ENCODE data around the gene PFKFB4. TPM values are rescaled to one million over a fixed set of nuclear protein-coding genes. Genes with fewer than 3 reads are reported as not detected.
A peak's percentile ranks its signal among the peaks of the same experiment; 100 is the strongest.

The PFKFB4 gene
- total and polyA plus RNA-seq, 2 of the 4 experiments (the other 2 are of a cell fraction), result 16.9 to 17.0 TPM

- peaks cover 29% of the 10 kb centered on the region for H3K9me1 ChIP-seq (ENCODE audit: insufficient read depth, low read length)
- CTCF ChIA-PET, result interaction anchor here (1.3 kb wide), 1 partner anchor 69 kb away, joined by 3 read pairs; no protein-coding TSS in a partner anchor
- H3K4ac ChIP-seq (ENCODE audit: low read depth, low read length), result no peak overlapping the region
- no peak overlapping the region for H3K4me2 ChIP-seq (ENCODE audit: low read depth, low read length)
- H4K20me1 ChIP-seq (ENCODE audit: insufficient read depth, low read length), result peaks cover 26% of the 10 kb centered on the region
- in situ Hi-C loops (cut with MboI; ENCODE audit: low sequenced_read_pairs), result no loop called here
- H3K4me1 ChIP-seq (ENCODE audit: control insufficient read depth, insufficient read depth, low read length), result peaks cover 30% of the 10 kb centered on the region
- no TSS peak for BruUV-seq (replicated peaks)
- H2BK5ac ChIP-seq (ENCODE audit: low read depth, low read length, poor library complexity, severe bottlenecking), result no peak overlapping the region
- no peaks in the 10 kb centered on the region for H3K27me3 ChIP-seq (ENCODE audit: control insufficient read depth, insufficient read depth, low read length)
- H2AK5ac ChIP-seq (ENCODE audit: low read depth, low read length), result no peak overlapping the region
- no peak overlapping the region for H4K91ac ChIP-seq (ENCODE audit: insufficient read depth, low read depth, low read length)
- no peak overlapping the region for H2BK120ac ChIP-seq (ENCODE audit: low read depth, low read length)
- no peak overlapping the region for H3K27ac ChIP-seq (ENCODE audit: insufficient read depth, low read length)
- no peak overlapping the region for H3K56ac ChIP-seq (ENCODE audit: extremely low read depth, insufficient read depth, low read length)
- H3K18ac ChIP-seq (ENCODE audit: low read depth, low read length), result no peak overlapping the region
- H2AFZ ChIP-seq (replicated peaks; ENCODE audit: low read length, poor library complexity), result no peak overlapping the region
- no peak overlapping the region for H3K9ac ChIP-seq (ENCODE audit: low read depth, low read length)
- TF ChIP-seq RCOR1 (IDR thresholded peaks at IDR 0.05; ENCODE audit: insufficient replicate concordance, low read length) (no peak), RFX5 (IDR thresholded peaks at IDR 0.05; ENCODE audit: low read depth, low read length) (no peak), ELK1 (IDR thresholded peaks at IDR 0.05; ENCODE audit: borderline replicate concordance, low read depth, low read length) (no peak), MXI1 (IDR thresholded peaks at IDR 0.05; ENCODE audit: borderline replicate concordance, low read depth, low read length) (no peak), POLR2A (IDR thresholded peaks at IDR 0.05; ENCODE audit: low read depth, low read length) (no peak), MAFK (IDR thresholded peaks at IDR 0.05; ENCODE audit: low read depth, low read length) (no peak), CHD1 (IDR thresholded peaks at IDR 0.05; ENCODE audit: low read depth, low read length) (no peak), NFE2L2 (IDR thresholded peaks at IDR 0.05; ENCODE audit: low read depth, low read length) (no peak), USF2 (IDR thresholded peaks at IDR 0.05; ENCODE audit: low read depth, low read length) (no peak), FOS (IDR thresholded peaks at IDR 0.05; ENCODE audit: low read depth, low read length) (no peak), MAZ (IDR thresholded peaks at IDR 0.05; ENCODE audit: borderline replicate concordance, low read depth, low read length) (no peak), RAD21 (IDR thresholded peaks at IDR 0.05; ENCODE audit: low read length) (no peak), SMC3 (IDR thresholded peaks at IDR 0.05; ENCODE audit: low read depth, low read length) (no peak), BHLHE40 (IDR thresholded peaks at IDR 0.05; ENCODE audit: low read depth, low read length) (no peak), CEBPB (IDR thresholded peaks at IDR 0.05; ENCODE audit: low read depth, low read length) (no peak)
- TF ChIP-seq, protein P1, sequence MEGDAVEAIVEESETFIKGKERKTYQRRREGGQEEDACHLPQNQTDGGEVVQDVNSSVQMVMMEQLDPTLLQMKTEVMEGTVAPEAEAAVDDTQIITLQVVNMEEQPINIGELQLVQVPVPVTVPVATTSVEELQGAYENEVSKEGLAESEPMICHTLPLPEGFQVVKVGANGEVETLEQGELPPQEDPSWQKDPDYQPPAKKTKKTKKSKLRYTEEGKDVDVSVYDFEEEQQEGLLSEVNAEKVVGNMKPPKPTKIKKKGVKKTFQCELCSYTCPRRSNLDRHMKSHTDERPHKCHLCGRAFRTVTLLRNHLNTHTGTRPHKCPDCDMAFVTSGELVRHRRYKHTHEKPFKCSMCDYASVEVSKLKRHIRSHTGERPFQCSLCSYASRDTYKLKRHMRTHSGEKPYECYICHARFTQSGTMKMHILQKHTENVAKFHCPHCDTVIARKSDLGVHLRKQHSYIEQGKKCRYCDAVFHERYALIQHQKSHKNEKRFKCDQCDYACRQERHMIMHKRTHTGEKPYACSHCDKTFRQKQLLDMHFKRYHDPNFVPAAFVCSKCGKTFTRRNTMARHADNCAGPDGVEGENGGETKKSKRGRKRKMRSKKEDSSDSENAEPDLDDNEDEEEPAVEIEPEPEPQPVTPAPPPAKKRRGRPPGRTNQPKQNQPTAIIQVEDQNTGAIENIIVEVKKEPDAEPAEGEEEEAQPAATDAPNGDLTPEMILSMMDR (conservative IDR thresholded peaks at IDR 0.05; ENCODE audit: low read depth, low read length), result no peak
- H2BK15ac ChIP-seq (ENCODE audit: low read depth, low read length), result no peak overlapping the region
- H3K4me3 ChIP-seq (ENCODE audit: insufficient read depth, low read depth, low read length), result no peak overlapping the region
- DNase-seq, result no peak
- H3K23ac ChIP-seq (ENCODE audit: low read depth, low read length), result no peak overlapping the region
- H2AK9ac ChIP-seq (replicated peaks; ENCODE audit: low read depth, low read length, poor library complexity), result peak overlapping the region; percentile 44
- peaks cover 76% of the 10 kb centered on the region for H3K36me3 ChIP-seq (ENCODE audit: control insufficient read depth, insufficient read depth, low read length)
- no peak overlapping the region for H2BK20ac ChIP-seq (ENCODE audit: low read depth, low read length)
- H4K8ac ChIP-seq (ENCODE audit: low read depth in 2 of 2, low read length in 2 of 2), result no peak overlapping the region
- peaks cover 20 to 78% of the 10 kb centered on the region in 2 experiments; a peak in 3 of 4 replicates for H3K79me1 ChIP-seq (ENCODE audit: low read depth in 1 of 2, low read length in 2 of 2)
- H3K9me3 ChIP-seq (ENCODE audit: control insufficient read depth, insufficient read depth, low read length), result no peaks in the 10 kb centered on the region
- POLR2A ChIA-PET (ENCODE audit: unreplicated experiment), result no interaction called here
- ATAC-seq (ENCODE audit: low read depth), result no peak
- no CpG with 5 or more reads among the region's 2 CpGs for WGBS, 2 experiments (ENCODE audit: extremely low coverage in 2 of 2, insufficient read length in 1 of 2)
- intact Hi-C loops (cut with micrococcal nuclease), result no loop called here
- dilution Hi-C loops (cut with HindIII; ENCODE audit: low sequenced_read_pairs, unreplicated experiment), result no loop called here
- no peak overlapping the region for H3K14ac ChIP-seq (replicated peaks; ENCODE audit: low read depth, low read length)
- H4K5ac ChIP-seq (ENCODE audit: low read depth, low read length), result no peak overlapping the region
Observed at GRCh38 chr3:48601622-48601994, 45.0 kb upstream of the PFKFB4 start.
